MCF 10A (cell line): ENCODE data around the gene HERPUD2. TPM values are rescaled to one million over a fixed set of nuclear protein-coding genes. Genes with fewer than 3 reads are reported as not detected.

Experiments used
- BruUV-seq: library from RNA; stranded (reverse); fragments of 400-500 nt; replicated peaks from 2 replicates; lab custom pipeline; 2021; lab: Mats Ljungman, UMichigan
- CTCF ChIA-PET: fragments of 300-600 bp; sonication (Branson Sonifier 250); formaldehyde crosslinking; extraction: SDS; loops from one replicate; lab custom pipeline; 2021; ENCODE audit warnings: antibody characterized with exemption, inconsistent platforms; lab: Yijun Ruan, JAX
- POLR2A ChIA-PET: fragments of 300-600, 350-650 bp; sonication (Branson Sonifier 250); formaldehyde crosslinking; extraction: SDS; loops from one replicate; lab custom pipeline; 2020; ENCODE audit warnings: antibody characterized with exemption, inconsistent platforms; lab: Yijun Ruan, JAX
- DNase-seq: peaks from one replicate; pipeline ENCODE4 v3.0.0-alpha.2; 2018; ENCODE audit not compliant: unreplicated experiment
- H3K27ac Mint-ChIP-seq: one replicate; pipeline ENCODE4 v1.8.0; 2022; ENCODE audit warnings: mild to moderate bottlenecking, low read depth, mixed read lengths; ENCODE audit not compliant: unreplicated experiment
- H3K27me3 Mint-ChIP-seq: one replicate; pipeline ENCODE4 v1.8.0; 2022; ENCODE audit warnings: mixed read lengths; ENCODE audit not compliant: insufficient read depth, unreplicated experiment
- H3K36me3 Mint-ChIP-seq: one replicate; pipeline ENCODE4 v1.8.0; 2022; ENCODE audit warnings: mild to moderate bottlenecking, moderate library complexity, mixed read lengths; ENCODE audit not compliant: insufficient read depth, unreplicated experiment
- H3K4me1 Mint-ChIP-seq: one replicate; pipeline ENCODE4 v1.8.0; 2022; ENCODE audit warnings: mixed read lengths; ENCODE audit not compliant: insufficient read depth, unreplicated experiment
- H3K4me3 Mint-ChIP-seq: one replicate; pipeline ENCODE4 v1.8.0; 2022; ENCODE audit warnings: mild to moderate bottlenecking, moderate library complexity, mixed read lengths; ENCODE audit not compliant: unreplicated experiment
- H3K9me3 Mint-ChIP-seq: one replicate; pipeline ENCODE4 v1.8.0; 2022; ENCODE audit warnings: mixed read lengths; ENCODE audit not compliant: unreplicated experiment
- CTCF ChIP-seq: fragments of 200-600 bp; IDR thresholded peaks from one replicate; pipeline ENCODE4 v1.8.0; 2022; ENCODE audit warnings: antibody characterized with exemption, mild to moderate bottlenecking; ENCODE audit not compliant: unreplicated experiment
- intact Hi-C: fragments of 100-400 bp; cut with micrococcal nuclease; formaldehyde crosslinking; loops from 2 replicates; pipeline ENCODE4 v1.14.1; 2022
- total RNA-seq: library from RNA; stranded (reverse); gene quantifications from 2 replicates; pipeline ENCODE4 v1.2.3, GENCODE V29; 2022

The HERPUD2 gene
- total RNA-seq, 1 experiment from 2014 or later: 29.0 TPM

GRCh38 chr7:35650751-35651150 lies 44.2 kb downstream of the HERPUD2 start:
- no TSS peak for BruUV-seq
- ChIA-PET POLR2A (no interaction called here), CTCF (no interaction called here)
- Mint-ChIP-seq H3K4me1 (peaks cover 19% of the 10 kb centered on the region), H3K36me3 (peaks cover 47% of the 10 kb centered on the region), H3K27ac (no peak overlapping the region), H3K9me3 (peaks cover 18% of the 10 kb centered on the region), H3K4me3 (no peak overlapping the region), H3K27me3 (no peaks in the 10 kb centered on the region)
- TF ChIP-seq CTCF: no peak
- no peak for DNase-seq
- intact Hi-C loops: no loop called here

DNA sequence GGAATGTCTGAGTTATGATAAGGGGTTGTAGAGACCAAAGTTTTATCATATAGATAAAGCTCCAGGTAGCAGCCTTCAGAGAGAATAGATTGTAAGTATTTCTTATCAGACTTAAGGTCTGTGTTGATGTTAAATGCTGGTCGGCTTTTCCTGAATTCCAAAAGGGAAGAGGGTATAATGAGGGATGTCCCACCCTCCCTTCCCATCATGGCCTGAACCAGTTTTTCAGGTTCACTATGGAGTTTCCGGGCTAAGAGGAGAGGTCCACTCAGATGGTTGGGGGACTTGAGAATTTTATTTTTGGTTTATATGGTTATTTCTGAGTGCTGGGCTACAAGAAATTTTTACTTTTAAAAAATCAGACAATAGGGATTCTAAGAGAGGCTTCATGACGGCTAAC lies 45.2 kb downstream of the HERPUD2 start:
- peak overlapping the region; percentile 42 for H3K27ac Mint-ChIP-seq
- peaks cover 39% of the 10 kb centered on the region for H3K36me3 Mint-ChIP-seq
- no peaks in the 10 kb centered on the region for H3K27me3 Mint-ChIP-seq
- peaks cover 11% of the 10 kb centered on the region for H3K9me3 Mint-ChIP-seq
- DNase-seq: no peak
- no peak for TF ChIP-seq CTCF
- BruUV-seq: no TSS peak
- peaks cover 13% of the 10 kb centered on the region for H3K4me1 Mint-ChIP-seq
- H3K4me3 Mint-ChIP-seq: no peak overlapping the region
- ChIA-PET CTCF (no interaction called here), POLR2A (no interaction called here)
- intact Hi-C loops: no loop called here

GRCh38 chr7:35648367-35648766 lies 46.6 kb downstream of the HERPUD2 start:
- no peak overlapping the region for H3K4me3 Mint-ChIP-seq
- H3K9me3 Mint-ChIP-seq: peaks cover 11% of the 10 kb centered on the region
- peaks cover 43% of the 10 kb centered on the region for H3K36me3 Mint-ChIP-seq
- no peak for TF ChIP-seq CTCF
- no TSS peak for BruUV-seq
- POLR2A ChIA-PET: no interaction called here
- CTCF ChIA-PET: interaction anchor here (1.2 kb wide), 1 partner anchor 24 kb away, joined by 8 read pairs; no protein-coding TSS in a partner anchor
- intact Hi-C loops: no loop called here
- peaks cover 12% of the 10 kb centered on the region for H3K4me1 Mint-ChIP-seq
- no peak for DNase-seq
- no peaks in the 10 kb centered on the region for H3K27me3 Mint-ChIP-seq
- H3K27ac Mint-ChIP-seq: no peak overlapping the region

DNA sequence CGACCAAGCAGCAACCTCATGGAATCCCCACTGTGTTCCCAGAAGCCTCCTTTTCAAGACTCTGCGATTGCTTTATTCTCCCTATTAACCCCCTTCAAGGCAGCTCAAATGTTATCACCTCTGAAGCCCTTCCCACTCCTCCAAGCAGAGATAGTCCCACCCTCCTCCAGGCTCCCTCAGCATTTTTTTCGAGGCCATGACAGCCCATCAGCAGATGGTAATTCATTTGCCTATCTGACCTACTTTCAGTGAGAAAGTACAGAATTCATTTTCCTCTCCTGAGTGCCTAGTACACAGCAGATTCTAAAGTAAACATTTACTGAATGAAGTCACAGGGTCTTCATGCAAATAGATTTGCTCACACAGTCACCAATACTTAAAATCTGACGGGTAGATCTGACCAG lies 47.8 kb downstream of the HERPUD2 start:
- no peak overlapping the region for H3K27ac Mint-ChIP-seq
- H3K4me3 Mint-ChIP-seq: no peak overlapping the region
- H3K9me3 Mint-ChIP-seq: peaks cover 2% of the 10 kb centered on the region
- peaks cover 12% of the 10 kb centered on the region for H3K4me1 Mint-ChIP-seq
- H3K36me3 Mint-ChIP-seq: peaks cover 36% of the 10 kb centered on the region
- ChIA-PET CTCF (interaction anchor here (0.6 to 0.9 kb wide), 2 partner anchors 10 to 22 kb away, joined by 3 to 4 read pairs; no protein-coding TSS in a partner anchor), POLR2A (interaction anchor here (0.7 kb wide), 1 partner anchor 642 kb away, joined by 4 read pairs; no protein-coding TSS in a partner anchor)
- TF ChIP-seq CTCF: no peak
- no peak for DNase-seq
- no TSS peak for BruUV-seq
- H3K27me3 Mint-ChIP-seq: no peaks in the 10 kb centered on the region
- intact Hi-C loops: no loop called here
